HepG2 (cell line): Measurements from ENCODE around the gene LINC00237. TPM values are rescaled to one million over a fixed set of nuclear protein-coding genes. Genes with fewer than 3 reads are reported as not detected.

Experiments
- ASH2L ChIP-seq: fragments of 300-600, 200-600 bp; sonication (generic); IDR thresholded peaks from 2 replicates; pipeline ENCODE4 v1.7.0; 2017; ENCODE audit warnings: low read depth, mild to moderate bottlenecking, moderate library complexity, mixed read lengths, low read length; ENCODE audit not compliant: insufficient read length
- FOXP1 ChIP-seq, 2 experiments: fragments of 450-650 bp in 1 of 2; IDR thresholded peaks; 2 replicates each; pipeline ENCODE4 v1.6.1; 2017 to 2018; ENCODE audit warnings: antibody characterized with exemption in 1 of 2
- HDAC1 ChIP-seq: sonication (generic); formaldehyde crosslinking; IDR thresholded peaks from 2 replicates; pipeline ENCODE4 v1.5.1; 2020; ENCODE audit warnings: mild to moderate bottlenecking, missing genetic modification reagents
- LCORL ChIP-seq, 2 experiments: fragments of 450-650 bp in 1 of 2; sonication (generic) in 1 of 2; formaldehyde crosslinking in 1 of 2; IDR thresholded peaks; 2 replicates each; pipeline versions ENCODE4 v1.5.0 to v1.6.1; 2017 to 2020; ENCODE audit warnings: antibody characterized with exemption in 1 of 2, missing genetic modification reagents in 1 of 2
- NCOR1 ChIP-seq: fragments of 200-600 bp; sonication (generic); IDR thresholded peaks from 2 replicates; pipeline ENCODE4 v1.7.0; 2017; ENCODE audit warnings: antibody characterized with exemption, low read length, borderline replicate concordance
- NFIC ChIP-seq: IDR thresholded peaks from 2 replicates; pipeline ENCODE4 v1.6.1; 2012; ENCODE audit warnings: mild to moderate bottlenecking, low read length, inconsistent platforms
- PTBP1 ChIP-seq: fragments of 200-400 bp; formaldehyde crosslinking; IDR thresholded peaks from 2 replicates; pipeline ENCODE4 v1.6.1; 2018; ENCODE audit warnings: low read length, low read depth; ENCODE audit not compliant: poor library complexity, severe bottlenecking
- TBL1XR1 ChIP-seq: fragments of 150-350 bp; IDR thresholded peaks from 2 replicates; pipeline ENCODE4 v1.6.1; 2014; ENCODE audit warnings: borderline replicate concordance, low read length; ENCODE audit not compliant: partially characterized antibody
- TCF7 ChIP-seq: sonication (generic); IDR thresholded peaks from 2 replicates; pipeline ENCODE4 v1.6.1; 2016; ENCODE audit warnings: antibody characterized with exemption, low read depth
- XRCC5 ChIP-seq: fragments of 200-400 bp; formaldehyde crosslinking; optimal IDR thresholded peaks from 2 replicates; pipeline ENCODE3; 2017; ENCODE audit warnings: mild to moderate bottlenecking, low read length
- ZSCAN31 ChIP-seq: sonication (generic); formaldehyde crosslinking; IDR thresholded peaks from 2 replicates; pipeline ENCODE4 v1.5.0; 2020; ENCODE audit warnings: low read depth, mild to moderate bottlenecking, missing genetic modification reagents
- polyA plus RNA-seq, 8 experiments: library from polyadenylated mRNA; depleted of rRNA in 3 of 8; stranded (reverse) in 7 of 8; unstranded in 1 of 8; fragments of >200 nt; fragmentation: Illumina TruSeq in 4 of 8; extraction: Trizol in 4 of 8; gene quantifications; 2 replicates each; pipeline versions ENCODE4 v1.2.1 to v1.2.3, GENCODE V29; 2011 to 2016; ENCODE audit warnings: low read depth in 4 of 8, missing spikeins in 1 of 8, mixed read lengths in 1 of 8; ENCODE audit not compliant: insufficient read depth in 1 of 8
- total RNA-seq, 5 experiments: library from RNA; depleted of rRNA; stranded (reverse); fragments of >200 nt; fragmentation: Illumina TruSeq; extraction: Trizol; gene quantifications; 2 replicates each; pipeline ENCODE4 v1.2.3, GENCODE V29; 2016; ENCODE audit warnings: low read depth in 1 of 5
- TF ChIP-seq, protein P1 (sequence below): sonication (generic); formaldehyde crosslinking; conservative IDR thresholded peaks from 2 replicates; pipeline ENCODE4 v1.8.0; 2022; ENCODE audit warnings: missing genetic modification reagents
- TF ChIP-seq, protein P2 (sequence below): sonication (generic); formaldehyde crosslinking; conservative IDR thresholded peaks from 2 replicates; pipeline ENCODE4 v1.5.0; 2020; ENCODE audit warnings: missing genetic modification reagents
- TF ChIP-seq, protein P3 (sequence below): sonication (generic); formaldehyde crosslinking; IDR thresholded peaks from 2 replicates; pipeline ENCODE4 v1.4.0; 2020; ENCODE audit warnings: missing genetic modification reagents, borderline replicate concordance
- TF ChIP-seq, protein P4 (sequence below): conservative IDR thresholded peaks from 2 replicates; pipeline ENCODE4 v1.6.1; 2018; ENCODE audit warnings: missing genetic modification reagents
- TF ChIP-seq, protein P5 (sequence below): sonication (generic); formaldehyde crosslinking; IDR thresholded peaks from 2 replicates; pipeline ENCODE4 v1.5.1; 2020; ENCODE audit warnings: missing genetic modification reagents, mild to moderate bottlenecking, borderline replicate concordance
- TF ChIP-seq, protein P6 (sequence below): sonication (generic); formaldehyde crosslinking; IDR thresholded peaks from 2 replicates; pipeline ENCODE4 v1.4.0; 2020; ENCODE audit warnings: missing genetic modification reagents, borderline replicate concordance

LINC00237 gene
- total and polyA plus RNA-seq, 2 of the 13 experiments (the other 11 are each of a cell fraction or from before 2014, with no cell fraction given) = not detected

DNA sequence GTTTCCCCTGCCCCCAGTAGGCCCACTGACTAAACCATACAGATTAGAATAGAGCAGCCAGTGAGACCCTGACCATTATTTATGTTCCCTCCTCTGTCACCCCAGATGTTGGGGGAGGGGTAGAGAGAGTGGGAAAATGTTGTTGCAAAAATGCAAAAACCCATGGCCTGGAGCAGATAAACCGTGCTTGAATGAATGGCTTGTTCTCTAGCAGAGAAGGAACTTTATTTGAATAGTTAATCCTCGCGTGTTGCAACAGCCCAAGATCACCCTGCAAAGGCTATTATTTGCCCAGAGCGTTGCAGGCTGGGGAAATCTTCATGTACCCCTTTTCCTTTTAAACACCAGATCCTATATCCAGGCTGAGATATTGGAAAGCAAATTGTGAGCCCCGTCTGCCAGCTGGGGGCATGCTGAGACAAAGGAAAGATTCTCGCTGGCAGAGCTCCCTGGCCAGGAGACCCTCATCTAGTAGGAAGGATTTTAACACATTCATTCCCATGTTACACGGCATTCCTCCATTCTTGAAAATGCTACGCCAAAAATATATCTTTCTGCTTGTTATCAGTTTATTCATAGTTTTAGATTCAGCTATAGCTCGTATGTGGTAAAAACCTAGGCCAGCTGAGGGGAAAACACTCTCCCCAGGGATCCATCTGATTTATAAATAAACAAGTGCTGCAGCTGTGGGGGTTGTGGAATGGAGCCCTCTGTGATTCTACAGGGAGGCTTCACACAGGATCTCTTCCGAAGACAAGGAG is 53.0 kb downstream of the LINC00237 start (continued):
- TF ChIP-seq TCF7 (peak; percentile 66), PTBP1 (no peak), LCORL (IDR thresholded peaks at IDR 0.05) (no peak), LCORL (CRISPR knock-in tag; IDR thresholded peaks at IDR 0.05) (peak; percentile 86), XRCC5 (peak; percentile 76), ASH2L (peak; percentile 78), FOXP1 (IDR thresholded peaks at IDR 0.05) (no peak), FOXP1 (CRISPR knock-in tag; IDR thresholded peaks at IDR 0.05) (peak; percentile 69; the same call in 1 of the 2 replicates), TBL1XR1 (peak; percentile 69), ZSCAN31 (CRISPR knock-in tag) (peak; percentile 84), NFIC (no peak), NCOR1 (peak; percentile 49; the same call in 1 of the 2 replicates), HDAC1 (CRISPR knock-in tag) (0 out of 2 replicates have a peak, but pooled peaks have one; percentile 47)
- TF ChIP-seq, protein P1, sequence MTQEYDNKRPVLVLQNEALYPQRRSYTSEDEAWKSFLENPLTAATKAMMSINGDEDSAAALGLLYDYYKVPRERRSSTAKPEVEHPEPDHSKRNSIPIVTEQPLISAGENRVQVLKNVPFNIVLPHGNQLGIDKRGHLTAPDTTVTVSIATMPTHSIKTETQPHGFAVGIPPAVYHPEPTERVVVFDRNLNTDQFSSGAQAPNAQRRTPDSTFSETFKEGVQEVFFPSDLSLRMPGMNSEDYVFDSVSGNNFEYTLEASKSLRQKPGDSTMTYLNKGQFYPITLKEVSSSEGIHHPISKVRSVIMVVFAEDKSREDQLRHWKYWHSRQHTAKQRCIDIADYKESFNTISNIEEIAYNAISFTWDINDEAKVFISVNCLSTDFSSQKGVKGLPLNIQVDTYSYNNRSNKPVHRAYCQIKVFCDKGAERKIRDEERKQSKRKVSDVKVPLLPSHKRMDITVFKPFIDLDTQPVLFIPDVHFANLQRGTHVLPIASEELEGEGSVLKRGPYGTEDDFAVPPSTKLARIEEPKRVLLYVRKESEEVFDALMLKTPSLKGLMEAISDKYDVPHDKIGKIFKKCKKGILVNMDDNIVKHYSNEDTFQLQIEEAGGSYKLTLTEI (CRISPR knock-in tag) = no peak
- TF ChIP-seq, protein P2, sequence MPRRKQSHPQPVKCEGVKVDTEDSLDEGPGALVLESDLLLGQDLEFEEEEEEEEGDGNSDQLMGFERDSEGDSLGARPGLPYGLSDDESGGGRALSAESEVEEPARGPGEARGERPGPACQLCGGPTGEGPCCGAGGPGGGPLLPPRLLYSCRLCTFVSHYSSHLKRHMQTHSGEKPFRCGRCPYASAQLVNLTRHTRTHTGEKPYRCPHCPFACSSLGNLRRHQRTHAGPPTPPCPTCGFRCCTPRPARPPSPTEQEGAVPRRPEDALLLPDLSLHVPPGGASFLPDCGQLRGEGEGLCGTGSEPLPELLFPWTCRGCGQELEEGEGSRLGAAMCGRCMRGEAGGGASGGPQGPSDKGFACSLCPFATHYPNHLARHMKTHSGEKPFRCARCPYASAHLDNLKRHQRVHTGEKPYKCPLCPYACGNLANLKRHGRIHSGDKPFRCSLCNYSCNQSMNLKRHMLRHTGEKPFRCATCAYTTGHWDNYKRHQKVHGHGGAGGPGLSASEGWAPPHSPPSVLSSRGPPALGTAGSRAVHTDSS = no peak
- TF ChIP-seq, protein P3, sequence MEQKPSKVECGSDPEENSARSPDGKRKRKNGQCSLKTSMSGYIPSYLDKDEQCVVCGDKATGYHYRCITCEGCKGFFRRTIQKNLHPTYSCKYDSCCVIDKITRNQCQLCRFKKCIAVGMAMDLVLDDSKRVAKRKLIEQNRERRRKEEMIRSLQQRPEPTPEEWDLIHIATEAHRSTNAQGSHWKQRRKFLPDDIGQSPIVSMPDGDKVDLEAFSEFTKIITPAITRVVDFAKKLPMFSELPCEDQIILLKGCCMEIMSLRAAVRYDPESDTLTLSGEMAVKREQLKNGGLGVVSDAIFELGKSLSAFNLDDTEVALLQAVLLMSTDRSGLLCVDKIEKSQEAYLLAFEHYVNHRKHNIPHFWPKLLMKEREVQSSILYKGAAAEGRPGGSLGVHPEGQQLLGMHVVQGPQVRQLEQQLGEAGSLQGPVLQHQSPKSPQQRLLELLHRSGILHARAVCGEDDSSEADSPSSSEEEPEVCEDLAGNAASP (CRISPR knock-in tag) = peak; percentile 70; the same call in 1 of the 2 replicates
- TF ChIP-seq, protein P4, sequence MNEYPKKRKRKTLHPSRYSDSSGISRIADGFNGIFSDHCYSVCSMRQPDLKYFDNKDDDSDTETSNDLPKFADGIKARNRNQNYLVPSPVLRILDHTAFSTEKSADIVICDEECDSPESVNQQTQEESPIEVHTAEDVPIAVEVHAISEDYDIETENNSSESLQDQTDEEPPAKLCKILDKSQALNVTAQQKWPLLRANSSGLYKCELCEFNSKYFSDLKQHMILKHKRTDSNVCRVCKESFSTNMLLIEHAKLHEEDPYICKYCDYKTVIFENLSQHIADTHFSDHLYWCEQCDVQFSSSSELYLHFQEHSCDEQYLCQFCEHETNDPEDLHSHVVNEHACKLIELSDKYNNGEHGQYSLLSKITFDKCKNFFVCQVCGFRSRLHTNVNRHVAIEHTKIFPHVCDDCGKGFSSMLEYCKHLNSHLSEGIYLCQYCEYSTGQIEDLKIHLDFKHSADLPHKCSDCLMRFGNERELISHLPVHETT (CRISPR knock-in tag) = 0 out of 2 replicates have a peak, but pooled peaks have one; percentile 32
- TF ChIP-seq, protein P5, sequence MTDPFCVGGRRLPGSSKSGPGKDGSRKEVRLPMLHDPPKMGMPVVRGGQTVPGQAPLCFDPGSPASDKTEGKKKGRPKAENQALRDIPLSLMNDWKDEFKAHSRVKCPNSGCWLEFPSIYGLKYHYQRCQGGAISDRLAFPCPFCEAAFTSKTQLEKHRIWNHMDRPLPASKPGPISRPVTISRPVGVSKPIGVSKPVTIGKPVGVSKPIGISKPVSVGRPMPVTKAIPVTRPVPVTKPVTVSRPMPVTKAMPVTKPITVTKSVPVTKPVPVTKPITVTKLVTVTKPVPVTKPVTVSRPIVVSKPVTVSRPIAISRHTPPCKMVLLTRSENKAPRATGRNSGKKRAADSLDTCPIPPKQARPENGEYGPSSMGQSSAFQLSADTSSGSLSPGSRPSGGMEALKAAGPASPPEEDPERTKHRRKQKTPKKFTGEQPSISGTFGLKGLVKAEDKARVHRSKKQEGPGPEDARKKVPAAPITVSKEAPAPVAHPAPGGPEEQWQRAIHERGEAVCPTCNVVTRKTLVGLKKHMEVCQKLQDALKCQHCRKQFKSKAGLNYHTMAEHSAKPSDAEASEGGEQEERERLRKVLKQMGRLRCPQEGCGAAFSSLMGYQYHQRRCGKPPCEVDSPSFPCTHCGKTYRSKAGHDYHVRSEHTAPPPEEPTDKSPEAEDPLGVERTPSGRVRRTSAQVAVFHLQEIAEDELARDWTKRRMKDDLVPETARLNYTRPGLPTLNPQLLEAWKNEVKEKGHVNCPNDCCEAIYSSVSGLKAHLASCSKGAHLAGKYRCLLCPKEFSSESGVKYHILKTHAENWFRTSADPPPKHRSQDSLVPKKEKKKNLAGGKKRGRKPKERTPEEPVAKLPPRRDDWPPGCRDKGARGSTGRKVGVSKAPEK (CRISPR knock-in tag) = no peak
- TF ChIP-seq, protein P6, sequence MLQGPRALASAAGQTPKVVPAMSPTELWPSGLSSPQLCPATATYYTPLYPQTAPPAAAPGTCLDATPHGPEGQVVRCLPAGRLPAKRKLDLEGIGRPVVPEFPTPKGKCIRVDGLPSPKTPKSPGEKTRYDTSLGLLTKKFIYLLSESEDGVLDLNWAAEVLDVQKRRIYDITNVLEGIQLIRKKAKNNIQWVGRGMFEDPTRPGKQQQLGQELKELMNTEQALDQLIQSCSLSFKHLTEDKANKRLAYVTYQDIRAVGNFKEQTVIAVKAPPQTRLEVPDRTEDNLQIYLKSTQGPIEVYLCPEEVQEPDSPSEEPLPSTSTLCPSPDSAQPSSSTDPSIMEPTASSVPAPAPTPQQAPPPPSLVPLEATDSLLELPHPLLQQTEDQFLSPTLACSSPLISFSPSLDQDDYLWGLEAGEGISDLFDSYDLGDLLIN (CRISPR knock-in tag) = no peak
